Tibial artery (tissue), 4 donors: ENCODE results near the gene NXPH1.

Experiments
- DNase-seq, 2 donors: peaks; one replicate each; pipeline ENCODE4 v3.0.0-alpha.2; 2019
- H3K27ac ChIP-seq, 2 donors: fragments of 200-600 bp; sonication (generic) in 1 of 2; 1 replicate in 1 of 2; 2 replicates in 1 of 2; pipeline ENCODE4 v1.5.1; 2018 to 2019; ENCODE audit warnings: mild to moderate bottlenecking in 1 of 2
- H3K27me3 ChIP-seq, 2 donors: fragments of 200-600 bp; sonication (generic) in 1 of 2; one replicate each; pipeline versions ENCODE4 v1.5.1 to v1.6.0; 2016 to 2019
- H3K36me3 ChIP-seq, 3 donors: fragments of 200-600 bp; sonication (generic) in 2 of 3; one replicate each; pipeline ENCODE4 v1.5.1; 2016 to 2019; ENCODE audit warnings: mild to moderate bottlenecking in 2 of 3
- H3K4me1 ChIP-seq, 4 donors: fragments of 200-600 bp; sonication (generic) in 2 of 4; 1 replicate in 3 of 4; 2 replicates in 1 of 4; pipeline ENCODE4 v1.5.1; 2016 to 2019
- H3K4me3 ChIP-seq, 2 donors: fragments of 200-600 bp; sonication (generic) in 1 of 2; 1 replicate in 1 of 2; 2 replicates in 1 of 2; pipeline ENCODE4 v1.5.1; 2018 to 2019; ENCODE audit warnings: mild to moderate bottlenecking in 2 of 2
- H3K9me3 ChIP-seq, 3 donors: fragments of 200-600 bp; sonication (generic) in 1 of 3; one replicate each; pipeline ENCODE4 v1.5.1; 2016 to 2019
- CTCF ChIP-seq, 2 experiments: fragments of 200-600 bp in 1 of 2; fragments of 450-650 bp in 1 of 2; IDR thresholded peaks; one replicate each; pipeline ENCODE4 v1.5.1; 2017 to 2019; ENCODE audit warnings: antibody characterized with exemption in 2 of 2, mild to moderate bottlenecking in 1 of 2, moderate library complexity in 1 of 2
- intact Hi-C: fragments of 100-400 bp; cut with DNase I; formaldehyde crosslinking; loops from one replicate; pipeline ENCODE4 v1.15.0; 2023; ENCODE audit warnings: low total_unique reads

The NXPH1 gene

DNA sequence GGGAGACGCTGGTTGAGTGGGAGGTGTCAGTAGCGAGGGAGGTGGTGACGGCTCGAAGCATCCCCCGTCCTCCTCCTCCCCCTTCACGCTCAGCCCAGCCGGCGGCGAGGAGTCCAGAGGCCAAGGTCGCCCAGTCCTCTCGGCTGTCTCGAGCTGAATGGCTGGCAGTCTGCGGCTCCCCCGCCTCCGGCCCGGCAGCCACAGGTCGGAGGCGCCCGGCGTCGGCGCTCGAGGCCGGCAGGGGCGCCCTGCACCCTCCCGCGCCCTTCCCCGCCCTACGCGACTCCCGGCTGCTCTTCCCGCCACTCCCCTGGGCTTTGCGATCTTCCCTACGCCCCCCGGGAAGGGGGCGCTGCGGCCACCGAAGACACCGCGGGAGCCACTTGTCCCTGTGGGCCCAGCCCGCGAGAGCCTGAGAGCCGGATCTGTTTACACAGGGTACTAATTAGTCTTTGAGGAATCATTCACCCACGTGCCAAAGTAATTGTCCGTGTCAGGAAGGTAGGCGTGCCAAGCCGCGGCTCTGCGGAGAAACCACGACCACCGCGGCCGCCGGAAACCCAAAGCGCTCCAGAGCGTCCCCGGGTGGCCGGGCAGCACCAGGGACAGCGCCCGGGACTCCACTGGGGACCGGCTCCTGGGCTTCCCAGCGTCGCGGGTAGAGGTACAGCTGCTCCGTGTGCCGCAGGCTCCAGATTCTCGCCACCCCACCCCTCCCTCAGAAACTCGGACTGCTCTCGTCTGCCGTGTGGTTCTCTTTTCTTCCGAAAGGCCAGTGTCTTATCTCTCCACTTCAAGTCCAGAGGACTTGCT lies at the start of gene NXPH1:
Gene NXPH1, plus strand, starts transcription at position 133 of the 813 bp plus-strand sequence.
- H3K27ac ChIP-seq = no peak within 1 kb of the TSS
- intact Hi-C loops = no loop called here

DNA sequence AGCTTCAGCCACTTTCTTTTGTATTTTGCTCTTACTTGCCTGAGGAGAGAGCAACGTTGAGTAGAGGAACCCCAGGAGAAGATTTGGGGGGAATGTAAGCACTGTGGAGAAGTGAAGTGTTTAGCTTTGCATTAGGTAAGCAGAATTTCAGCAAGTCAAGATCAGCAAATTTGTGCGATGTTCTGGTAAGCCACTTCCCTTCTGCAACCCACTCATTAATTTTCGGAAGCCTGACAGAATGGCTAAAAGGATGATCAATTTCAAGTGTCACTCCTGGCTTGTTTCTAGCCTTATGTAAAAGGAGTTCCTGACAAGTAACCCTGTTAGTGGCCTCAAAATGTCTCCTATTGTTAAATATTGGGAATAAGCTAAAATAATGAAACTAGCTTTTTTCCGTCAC lies 48.5 kb upstream of the NXPH1 start:
- Histone ChIP-seq H3K27me3 (no peaks in the 10 kb centered on the region), H3K27ac (no peak overlapping the region), H3K4me1 (no peaks in the 10 kb centered on the region), H3K36me3 (no peaks in the 10 kb centered on the region), H3K4me3 (no peak overlapping the region), H3K9me3 (no peaks in the 10 kb centered on the region)
- no peak for TF ChIP-seq CTCF (IDR thresholded peaks at IDR 0.05)
- intact Hi-C loops = no loop called here
- no peak for DNase-seq

More for the DNA sequence above, at the start of gene NXPH1:
- no peak within 1 kb of the TSS for H3K4me3 ChIP-seq
- no peak for TF ChIP-seq CTCF (IDR thresholded peaks at IDR 0.05)
- no peak for DNase-seq
- H3K9me3 ChIP-seq = no peaks in the 10 kb centered on the region
- no peaks in the 10 kb centered on the region for H3K36me3 ChIP-seq
- peaks cover 0 to 65% of the 10 kb centered on the region in 2 donors for H3K27me3 ChIP-seq
- H3K4me1 ChIP-seq = peaks cover 0 to 24% (median 7%) of the 10 kb centered on the region in 4 donors

GRCh38 chr7:8386926-8387550 lies 46.4 kb upstream of the NXPH1 start:
- no peak for TF ChIP-seq CTCF (IDR thresholded peaks at IDR 0.05)
- Histone ChIP-seq H3K36me3 (no peaks in the 10 kb centered on the region), H3K9me3 (no peaks in the 10 kb centered on the region), H3K4me1 (no peaks in the 10 kb centered on the region), H3K4me3 (no peak overlapping the region), H3K27me3 (no peaks in the 10 kb centered on the region), H3K27ac (no peak overlapping the region)
- DNase-seq = no peak
- intact Hi-C loops = no loop called here

GRCh38 chr7:8387551-8388256 lies 45.7 kb upstream of the NXPH1 start:
- no peaks in the 10 kb centered on the region for H3K4me1 ChIP-seq
- intact Hi-C loops = no loop called here

DNA sequence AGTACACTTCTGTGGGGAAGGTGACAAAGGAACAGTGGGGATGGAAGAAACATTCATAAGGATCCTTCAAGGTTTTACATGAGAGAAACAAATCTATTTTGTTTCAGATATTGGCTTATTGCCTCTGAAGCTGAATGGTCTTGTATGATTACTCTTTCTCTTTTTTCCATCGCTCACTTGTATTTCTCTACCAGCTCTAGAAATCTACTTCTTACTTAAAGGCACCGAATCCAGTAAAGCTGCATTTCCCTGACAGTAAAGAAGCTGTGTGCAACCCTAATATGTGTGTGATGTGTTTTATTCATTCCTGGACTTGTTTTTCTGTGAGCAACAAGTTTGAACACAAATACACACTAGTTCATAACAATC lies 45.2 kb upstream of the NXPH1 start:
- no peaks in the 10 kb centered on the region for H3K36me3 ChIP-seq
- DNase-seq = no peak
- no peak overlapping the region for H3K27ac ChIP-seq
- intact Hi-C loops = no loop called here
- no peaks in the 10 kb centered on the region for H3K27me3 ChIP-seq
- H3K4me3 ChIP-seq = no peak overlapping the region
- no peak for TF ChIP-seq CTCF (IDR thresholded peaks at IDR 0.05)
- H3K4me1 ChIP-seq = no peaks in the 10 kb centered on the region
- H3K9me3 ChIP-seq = no peaks in the 10 kb centered on the region

More at GRCh38 chr7:8387551-8388256, 45.7 kb upstream of the NXPH1 start:
- Histone ChIP-seq H3K4me3 (no peak overlapping the region), H3K27me3 (no peaks in the 10 kb centered on the region), H3K9me3 (no peaks in the 10 kb centered on the region), H3K27ac (no peak overlapping the region), H3K36me3 (no peaks in the 10 kb centered on the region)
- DNase-seq = no peak
- TF ChIP-seq CTCF (IDR thresholded peaks at IDR 0.05) = no peak
